GM18508 (cell line): ENCODE results near the gene MYO1B.

Experiments used
- ATAC-seq: cut with Tn5 transposase; IDR thresholded peaks from one replicate; pipeline ENCODE4 v1.9.1; 2021; ENCODE audit warnings: moderate number of reproducible peaks; ENCODE audit not compliant: insufficient read depth, unreplicated experiment

The MYO1B gene

DNA sequence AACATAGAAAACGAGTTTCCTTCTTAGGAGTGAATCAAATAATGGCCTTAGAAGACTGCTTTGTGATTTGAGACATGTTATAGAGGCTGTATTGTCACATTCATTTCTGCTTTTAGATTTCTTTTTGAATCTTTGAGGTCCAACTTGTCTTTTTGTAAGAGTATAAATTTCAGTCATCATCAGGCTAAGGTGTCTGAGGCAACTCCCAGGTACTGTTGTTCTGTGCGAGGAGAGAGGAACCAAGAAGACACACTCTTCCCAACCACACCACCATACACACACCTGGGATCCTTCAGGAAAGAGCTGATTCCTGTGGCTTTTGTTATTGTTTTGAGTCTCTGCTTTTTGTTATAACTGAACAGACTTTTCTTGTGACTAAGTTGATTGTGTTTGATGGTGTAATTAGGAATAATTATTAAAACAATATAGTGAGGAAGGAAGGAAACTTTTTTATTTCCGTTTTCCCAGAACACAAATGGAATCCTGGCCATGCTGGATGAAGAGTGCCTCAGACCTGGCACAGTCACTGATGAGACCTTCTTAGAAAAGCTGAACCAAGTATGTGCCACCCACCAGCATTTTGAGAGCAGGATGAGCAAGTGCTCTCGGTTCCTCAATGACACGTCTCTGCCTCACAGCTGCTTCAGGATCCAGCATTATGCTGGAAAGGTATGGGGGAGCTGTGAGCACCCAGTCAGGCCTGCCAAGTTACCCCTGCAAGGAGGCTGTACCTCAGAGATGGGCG is 140.4 kb downstream of the MYO1B start:
- no peak for ATAC-seq

DNA sequence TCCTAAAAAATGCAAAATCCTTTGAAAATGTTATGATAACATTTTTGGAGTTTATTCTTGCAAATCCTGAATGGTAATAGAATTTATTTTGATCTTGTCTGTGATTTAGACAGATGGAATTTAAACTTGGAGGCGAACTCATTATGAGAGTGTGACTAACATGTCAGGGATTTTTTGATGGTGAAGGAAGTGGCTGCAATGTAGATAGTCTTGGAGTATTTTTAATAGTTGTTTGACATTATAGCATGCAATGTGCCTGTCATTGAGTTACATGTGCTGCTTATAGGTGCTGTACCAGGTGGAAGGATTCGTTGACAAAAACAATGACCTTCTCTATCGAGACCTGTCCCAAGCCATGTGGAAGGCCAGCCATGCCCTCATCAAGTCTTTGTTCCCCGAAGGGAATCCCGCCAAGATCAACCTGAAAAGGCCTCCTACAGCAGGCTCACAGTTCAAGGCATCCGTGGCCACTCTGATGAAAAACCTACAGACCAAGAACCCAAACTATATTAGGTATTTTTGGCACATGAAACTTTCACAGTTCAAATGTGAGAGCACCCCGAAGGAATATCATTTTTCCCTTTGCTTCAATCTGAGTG is 141.8 kb downstream of the MYO1B start:
- ATAC-seq, result no peak

DNA sequence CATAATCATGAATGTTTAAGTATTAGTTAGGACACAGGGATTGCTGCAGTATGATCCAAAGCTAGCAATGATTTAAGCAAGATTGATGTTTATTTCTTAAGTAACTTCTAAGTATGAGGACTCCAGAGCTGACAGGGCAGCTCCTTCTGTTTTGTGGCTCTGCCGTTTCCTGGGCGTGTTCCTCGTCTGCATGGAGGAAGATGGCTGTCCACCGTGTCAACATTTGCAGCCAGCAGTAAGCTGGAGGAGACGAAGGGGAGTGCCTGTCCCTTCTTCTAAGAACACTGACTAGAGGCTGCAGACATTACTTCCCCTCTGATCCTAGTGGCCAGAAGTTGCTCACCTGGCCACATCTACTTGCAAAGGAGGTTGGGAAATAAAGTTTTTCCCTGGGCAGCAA is 144.1 kb downstream of the MYO1B start:
- no peak for ATAC-seq

DNA sequence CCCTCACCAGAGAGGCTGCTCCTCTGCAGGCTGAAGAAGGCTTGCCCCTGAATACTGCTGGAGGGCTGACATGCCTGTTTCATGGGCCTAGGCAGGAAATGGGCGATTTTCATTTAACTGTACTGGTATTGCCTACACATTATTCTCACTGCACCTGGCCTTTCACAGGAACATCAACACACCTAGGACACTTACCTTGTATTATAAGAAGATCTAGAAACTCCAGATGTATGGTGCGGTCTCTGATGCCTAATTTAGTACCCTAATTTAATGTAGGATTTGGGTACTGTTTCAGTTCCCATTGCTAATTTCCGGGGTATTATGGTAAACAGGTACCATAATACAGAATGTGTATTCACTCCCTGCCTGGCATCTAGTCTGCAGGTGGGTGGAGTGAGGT is 146.0 kb downstream of the MYO1B start:
- ATAC-seq, result no peak

DNA sequence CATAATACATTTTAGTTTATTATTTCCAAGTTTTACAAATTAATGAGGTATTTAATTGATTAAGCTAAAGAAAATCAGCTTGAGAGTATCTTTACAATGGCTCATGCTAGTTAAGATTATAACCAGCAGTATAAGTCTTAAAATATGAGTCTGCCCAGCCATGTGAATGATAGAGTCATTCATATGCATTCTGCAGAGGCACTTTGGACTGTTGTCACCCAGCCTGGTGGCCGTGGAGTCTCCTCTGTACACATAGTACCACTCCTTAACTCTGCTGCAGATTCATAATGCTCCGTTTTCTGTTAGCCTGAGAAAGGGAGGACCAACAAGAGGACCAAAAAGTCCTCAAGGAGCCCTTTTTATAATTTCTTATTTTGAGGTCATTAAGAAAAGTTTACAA is 148.8 kb downstream of the MYO1B start:
- ATAC-seq, result no peak

DNA sequence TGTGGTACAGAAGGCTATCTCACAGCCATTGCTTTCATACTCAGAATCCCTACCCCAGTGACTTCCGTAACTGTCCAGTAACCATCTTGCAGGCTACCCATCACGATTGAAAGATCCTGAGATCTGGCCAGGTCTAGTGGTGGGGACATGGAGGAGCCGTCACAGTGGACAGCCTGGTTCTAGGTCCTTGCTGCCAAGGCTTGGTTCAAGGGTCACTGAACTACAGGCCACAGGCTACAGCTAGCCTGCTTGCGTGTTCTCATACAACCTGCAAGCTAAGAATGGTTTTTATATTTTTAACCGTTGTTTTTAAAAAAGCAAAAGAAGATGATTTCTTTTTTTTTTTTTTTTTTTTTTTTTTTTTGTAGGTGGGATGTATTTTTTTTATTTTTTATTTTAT is 151.6 kb downstream of the MYO1B start:
- no peak for ATAC-seq

DNA sequence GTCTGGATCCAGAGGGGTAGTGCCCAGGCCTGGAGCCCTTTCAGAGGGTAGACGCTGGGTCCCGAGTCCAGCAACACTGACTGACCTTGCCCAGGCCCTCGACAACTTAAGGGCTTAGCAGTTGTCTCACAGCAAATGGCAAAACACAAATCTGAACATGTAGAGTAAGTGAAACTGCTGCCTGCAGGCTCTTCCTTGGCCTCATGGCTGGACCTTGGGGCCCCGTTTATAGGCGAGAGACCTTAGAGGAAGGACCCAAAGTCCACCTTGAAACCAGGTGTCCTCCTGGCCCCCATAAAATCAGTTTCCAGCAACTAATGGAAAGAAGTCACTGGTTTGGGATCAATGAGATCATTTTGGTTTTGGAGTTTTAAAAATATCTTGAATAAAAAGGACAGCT is 154.4 kb downstream of the MYO1B start:
- ATAC-seq, result no peak

DNA sequence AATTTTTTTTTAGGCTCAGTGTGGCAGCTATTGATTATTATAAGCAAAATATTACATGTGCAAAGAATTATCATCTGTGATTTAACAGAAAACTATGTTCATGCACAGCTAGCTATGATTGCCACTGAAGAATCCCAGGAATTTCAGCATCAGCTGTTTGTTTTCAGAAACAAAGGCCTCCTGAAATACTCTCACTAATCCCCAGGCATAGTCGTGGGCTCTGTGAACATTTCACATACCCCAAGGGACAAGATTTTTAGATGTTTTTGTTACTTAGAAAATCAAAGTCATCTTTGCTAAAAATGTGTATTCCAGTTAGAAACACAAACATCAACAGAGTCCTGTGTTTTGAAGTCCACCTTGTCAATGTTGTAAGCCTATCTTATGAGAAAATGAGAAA is 156.1 kb downstream of the MYO1B start:
- ATAC-seq, result no peak

DNA sequence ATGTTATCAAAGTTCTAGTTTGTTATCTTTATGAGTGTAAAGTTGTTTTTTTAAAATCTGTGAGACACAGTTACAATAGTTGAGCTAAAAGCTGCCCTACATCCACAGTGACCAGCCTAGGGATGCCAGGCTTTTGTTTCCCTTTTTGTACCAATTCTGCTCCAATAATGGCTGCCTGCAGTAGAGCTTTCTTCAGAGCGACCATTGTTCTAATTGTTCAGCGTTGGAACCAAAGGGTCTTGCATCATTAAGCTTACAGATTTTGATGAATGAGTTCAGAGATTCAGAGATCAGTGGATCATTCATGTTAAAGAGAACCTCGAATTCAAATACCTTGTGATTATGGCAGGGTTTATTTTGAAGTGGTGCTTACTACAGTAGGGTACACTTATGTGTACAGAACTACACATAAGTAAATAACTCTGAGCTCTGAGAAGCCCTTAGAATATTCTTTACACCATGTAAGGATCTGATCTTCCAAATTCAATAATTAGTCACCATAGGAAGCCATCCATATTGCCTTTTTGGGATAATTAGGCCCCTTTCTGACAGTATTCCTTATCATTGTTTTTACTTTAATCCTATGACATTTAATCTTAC is 157.9 kb downstream of the MYO1B start:
- ATAC-seq, result no peak

DNA sequence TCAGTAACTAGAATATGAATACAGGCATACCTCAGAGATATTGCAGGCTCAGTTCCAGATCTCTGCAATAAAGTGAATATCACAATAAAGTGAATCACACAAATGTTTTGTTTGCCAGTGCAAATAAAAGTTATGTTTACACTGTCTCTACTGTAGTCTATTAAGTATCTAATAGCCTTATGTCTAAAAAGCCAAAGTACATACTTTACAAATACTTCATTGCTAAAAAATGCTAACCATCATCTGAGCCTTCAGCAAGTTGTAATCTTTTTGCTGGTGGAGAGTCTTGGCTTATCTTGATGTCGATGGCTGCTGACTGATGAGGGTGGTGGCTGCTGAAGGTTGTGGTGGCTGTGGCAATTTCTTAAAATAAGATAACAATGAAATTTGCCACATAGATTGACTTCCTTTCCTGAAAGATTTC is 159.4 kb downstream of the MYO1B start:
- no peak for ATAC-seq

DNA sequence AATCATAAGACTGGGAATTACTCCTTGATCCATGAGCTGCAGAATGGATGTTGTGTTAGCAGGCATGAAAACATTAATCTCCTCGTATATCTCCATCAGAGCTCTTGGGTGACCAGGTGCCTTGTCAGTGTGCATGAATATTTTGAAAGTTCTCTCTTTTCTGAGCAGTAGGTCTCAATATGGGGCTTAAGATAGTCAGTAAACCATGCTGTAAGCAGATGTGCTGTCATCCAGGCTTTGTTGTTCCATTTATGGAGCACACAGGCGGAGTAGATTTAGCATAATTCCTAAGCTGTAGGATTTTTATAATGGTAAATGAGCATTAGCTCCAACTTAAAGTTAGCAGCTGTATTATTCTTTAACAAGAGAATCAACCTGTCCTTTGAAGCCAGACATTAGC is 160.3 kb downstream of the MYO1B start:
- no peak for ATAC-seq

DNA sequence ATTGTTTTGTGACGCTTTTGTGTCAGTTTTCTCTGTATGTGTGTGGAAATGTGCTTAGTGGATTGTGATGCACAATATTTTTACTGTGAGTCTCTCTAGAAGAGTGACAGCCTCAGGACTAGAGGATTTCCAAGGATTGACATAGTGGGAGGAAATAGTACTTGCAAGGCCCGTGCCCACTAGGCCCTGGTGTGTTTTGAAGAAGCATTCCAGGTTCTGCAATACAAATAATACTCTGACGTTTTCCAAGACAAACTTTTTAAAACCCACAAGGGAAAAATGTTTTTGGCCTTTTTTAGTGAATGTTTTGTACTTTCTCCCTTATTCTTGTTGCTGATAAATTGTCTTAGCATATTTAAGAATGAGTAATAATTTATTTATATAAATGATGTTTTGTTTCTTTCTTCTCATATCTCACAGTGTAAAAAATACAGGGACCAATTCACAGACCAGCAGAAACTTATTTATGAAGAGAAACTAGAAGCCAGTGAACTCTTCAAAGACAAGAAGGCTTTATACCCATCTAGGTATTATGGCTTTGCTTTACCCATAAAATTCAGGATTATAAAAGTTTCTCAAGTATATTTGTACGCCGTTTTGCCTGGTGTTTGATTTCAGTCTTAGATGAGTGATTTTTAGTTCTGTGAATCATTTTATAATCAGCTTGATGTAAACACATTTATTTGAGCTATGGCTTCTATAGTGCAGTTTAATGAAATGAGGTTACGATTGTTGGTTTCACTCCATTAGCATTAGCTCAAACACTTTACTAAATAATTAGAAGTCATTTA is 165.6 kb downstream of the MYO1B start:
- ATAC-seq, result no peak

DNA sequence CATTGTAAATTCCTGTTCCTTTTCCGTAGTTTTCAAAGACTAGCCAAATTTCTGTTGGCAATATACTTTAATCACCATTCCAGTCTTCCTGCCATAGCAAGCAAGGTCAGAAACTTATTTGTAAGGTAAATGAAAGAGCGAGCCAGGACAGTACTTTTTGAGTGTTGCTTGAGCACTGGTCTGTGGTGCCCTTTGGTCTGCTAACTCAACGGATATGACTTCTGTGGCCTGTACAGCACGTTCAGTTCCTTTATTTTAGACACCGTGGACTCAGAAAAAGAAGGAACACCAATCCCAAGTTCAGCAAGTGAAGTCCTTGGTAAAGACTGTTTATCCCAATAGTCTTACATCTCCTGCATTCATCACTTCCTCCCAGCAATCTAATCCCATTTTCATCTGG is 166.3 kb downstream of the MYO1B start:
- ATAC-seq, result no peak

DNA sequence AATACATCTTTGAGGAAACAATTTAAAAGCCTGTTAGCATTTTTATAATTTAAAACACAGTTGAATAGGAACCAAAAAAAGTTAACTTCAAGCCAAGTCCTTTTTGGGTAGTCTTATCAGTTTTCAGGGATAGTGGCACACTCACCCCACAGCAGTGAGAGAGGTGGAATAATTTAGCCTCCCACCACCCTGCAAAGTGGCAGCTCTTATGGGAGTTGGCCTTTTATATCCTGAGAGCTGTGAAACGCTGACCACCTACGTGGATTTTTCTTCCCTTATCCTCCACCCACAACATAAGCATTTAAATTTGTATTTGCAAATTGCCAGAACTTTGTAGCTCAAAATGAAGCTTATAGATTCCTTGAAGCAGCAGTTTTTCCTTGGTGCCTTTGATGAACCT is 167.1 kb downstream of the MYO1B start:
- no peak for ATAC-seq

DNA sequence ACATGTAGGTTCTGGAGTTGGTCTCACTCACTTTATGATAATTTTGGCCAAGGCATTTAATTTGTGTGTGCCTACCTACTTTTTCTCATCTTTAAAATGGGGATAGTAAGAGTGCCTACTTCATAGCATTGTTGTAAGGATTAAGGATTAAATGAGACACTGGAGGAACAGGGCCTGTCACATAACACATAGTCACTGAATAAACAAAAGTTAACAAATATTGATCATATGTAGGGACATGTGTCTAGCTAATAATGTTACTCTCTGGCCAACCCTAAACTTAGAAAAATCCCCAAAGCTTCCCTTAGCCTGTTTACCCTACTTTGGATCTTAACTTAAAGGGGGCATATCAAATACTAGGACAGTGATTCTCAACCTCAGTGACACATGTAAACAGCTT is 169.9 kb downstream of the MYO1B start:
- ATAC-seq, result no peak

DNA sequence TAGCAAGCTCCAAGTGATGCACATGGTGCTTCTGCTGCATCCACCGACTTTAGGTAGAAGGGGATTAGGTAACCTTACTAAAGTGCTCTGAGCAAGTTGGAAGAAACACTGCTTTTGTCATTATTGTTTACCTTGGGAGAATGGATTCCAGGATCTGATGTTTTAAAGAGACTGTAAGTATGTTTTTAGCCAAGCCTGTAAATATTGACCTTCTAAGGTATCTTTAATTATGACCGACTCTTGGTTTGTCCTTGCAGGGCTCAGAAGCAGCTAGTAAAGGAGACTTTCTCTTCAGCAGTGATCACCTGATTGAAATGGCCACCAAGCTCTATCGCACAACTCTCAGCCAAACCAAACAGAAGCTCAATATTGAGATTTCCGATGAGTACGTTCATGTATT is 170.7 kb downstream of the MYO1B start:
- no peak for ATAC-seq

DNA sequence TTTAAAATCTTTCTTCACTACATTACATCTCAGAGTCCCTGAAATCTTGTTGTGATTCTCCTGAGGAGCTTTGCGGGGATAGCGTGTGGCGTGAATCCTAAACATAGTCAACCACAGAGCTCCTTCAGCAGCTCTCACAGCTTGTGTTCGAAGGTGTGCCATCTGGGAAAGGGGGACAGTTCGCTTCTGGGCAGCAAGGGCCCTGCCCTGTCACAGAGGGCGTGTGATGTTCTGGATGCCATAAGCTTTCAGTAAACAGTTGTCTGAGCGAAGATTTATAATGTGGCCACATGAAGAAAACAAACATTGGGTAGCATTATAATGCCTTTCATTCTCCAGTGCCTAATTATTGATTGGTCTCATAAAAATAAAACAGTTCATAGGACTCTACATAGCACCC is 172.5 kb downstream of the MYO1B start:
- no peak for ATAC-seq

DNA sequence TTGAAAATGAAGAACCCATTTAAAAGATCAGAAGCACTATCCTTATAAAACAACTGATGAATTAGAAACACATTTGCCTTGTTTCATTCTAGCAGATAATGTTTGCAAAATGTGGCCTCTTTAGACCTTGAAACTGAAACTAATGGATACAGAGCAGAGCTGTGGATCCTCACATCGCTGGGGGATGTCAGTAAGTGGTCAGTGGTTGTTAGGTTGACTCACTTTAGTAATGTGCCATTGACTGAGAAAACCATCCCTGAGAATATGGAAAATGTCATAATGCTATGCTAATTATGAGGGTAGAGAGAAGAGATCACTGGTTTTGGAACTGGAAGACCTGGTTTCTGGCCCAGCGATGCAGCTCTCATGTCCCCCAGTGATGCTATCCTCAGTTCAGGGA is 176.7 kb downstream of the MYO1B start:
- no peak for ATAC-seq

DNA sequence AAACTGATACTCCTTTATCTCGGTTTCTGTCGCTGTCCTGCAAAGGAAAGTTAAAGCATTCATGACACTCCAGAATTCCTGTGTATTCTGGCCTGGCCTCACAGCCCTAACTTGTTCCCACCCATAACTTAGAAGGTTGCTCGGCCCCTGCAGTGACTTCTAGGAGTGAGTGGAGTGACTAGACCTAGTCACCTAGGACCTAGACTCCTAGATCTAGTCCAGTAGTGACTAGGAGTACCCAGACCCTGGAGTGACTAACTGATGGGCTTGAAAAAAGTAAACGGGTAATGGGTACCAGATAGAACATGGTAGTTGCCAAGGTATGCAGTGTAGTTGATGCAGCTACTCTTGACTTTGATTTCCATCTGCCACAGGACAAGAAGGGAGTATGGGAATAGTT is 181.8 kb downstream of the MYO1B start:
- ATAC-seq, result no peak

DNA sequence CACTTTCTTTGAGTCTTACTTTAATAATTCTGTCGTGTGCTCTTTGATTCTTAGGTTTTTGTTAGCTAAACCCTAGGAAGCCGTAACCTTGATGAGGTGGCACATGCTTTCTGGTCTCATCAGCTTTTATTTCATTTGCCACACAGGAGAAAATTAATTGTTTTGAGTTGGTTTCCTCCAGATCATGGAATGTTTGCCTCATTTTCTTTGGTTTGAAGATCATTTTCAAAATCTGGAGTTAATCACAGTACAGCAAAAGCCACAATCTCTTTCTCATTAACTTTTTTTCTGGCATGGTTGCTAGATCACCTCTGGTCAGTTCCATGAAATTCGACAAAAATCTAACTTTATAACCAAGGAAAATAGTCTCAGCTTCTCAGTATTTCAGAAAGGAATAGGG is 182.9 kb downstream of the MYO1B start:
- ATAC-seq, result no peak

DNA sequence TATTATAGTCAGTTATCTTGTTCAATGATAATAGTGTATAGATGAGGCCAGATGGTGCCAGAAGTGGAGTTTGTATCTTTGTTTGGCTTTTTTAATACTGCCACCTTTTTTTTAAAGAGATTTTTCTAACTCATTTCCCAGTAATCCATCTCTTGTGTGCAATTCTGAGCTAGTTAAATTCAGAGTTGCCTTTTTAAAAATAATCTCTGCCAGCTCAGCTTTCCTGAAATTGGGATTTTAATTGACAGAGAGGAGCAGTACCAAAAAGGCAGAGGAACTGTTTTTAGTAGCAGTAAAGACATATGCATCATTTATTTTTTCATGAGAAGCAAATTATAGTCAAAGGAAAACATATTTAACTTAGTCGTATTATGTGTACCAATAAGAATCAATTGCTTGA is 185.3 kb downstream of the MYO1B start:
- no peak for ATAC-seq
